BJ (cell line): ENCODE data around the gene FGFR4. TPM values are rescaled to one million over a fixed set of nuclear protein-coding genes. Genes with fewer than 3 reads are reported as not detected.

Experiments used
- CTCF ChIA-PET: fragments of 350-600 bp; formaldehyde crosslinking; extraction: SDS; loops from one replicate; lab custom pipeline; 2021; ENCODE audit warnings: antibody characterized with exemption, inconsistent platforms; lab: Yijun Ruan, JAX
- POLR2A ChIA-PET: fragments of 300-600 bp; sonication (Branson Sonifier 250); formaldehyde crosslinking; extraction: SDS; loops from one replicate; lab custom pipeline; 2021; ENCODE audit warnings: antibody characterized with exemption; lab: Charles Lee
- DNase-seq: peaks from one replicate; pipeline ENCODE4 v3.0.0-alpha.2; 2011; ENCODE audit warnings: low read depth
- H3K27me3 ChIP-seq: 2 replicates; pipeline ENCODE4 v1.6.0; 2011; ENCODE audit warnings: low read length; ENCODE audit not compliant: control insufficient read depth, insufficient read depth
- H3K36me3 ChIP-seq: 2 replicates; pipeline ENCODE4 v1.5.1; 2011; ENCODE audit warnings: low read length; ENCODE audit not compliant: control insufficient read depth, insufficient read depth
- H3K4me3 ChIP-seq: 2 replicates; pipeline ENCODE4 v1.5.1; 2011; ENCODE audit warnings: low read depth, mild to moderate bottlenecking, control low read depth, low read length
- CTCF ChIP-seq: IDR thresholded peaks from 2 replicates; pipeline ENCODE4 v1.5.1; 2011; ENCODE audit warnings: low read depth, mild to moderate bottlenecking, control low read depth, inconsistent platforms, low read length, moderate library complexity; ENCODE audit not compliant: insufficient read depth
- polyA plus RNA-seq: library from polyadenylated mRNA; depleted of rRNA; stranded (reverse); fragments of >200 nt; gene quantifications from 2 replicates; pipeline ENCODE4 v1.2.3, GENCODE V29; 2011

The FGFR4 gene
- polyA plus RNA-seq, 1 experiment: 0.12 TPM

GRCh38 chr5:177113566-177114424, 27.1 kb downstream of the FGFR4 start:
- Histone ChIP-seq H3K4me3 (no peak overlapping the region), H3K27me3 (no peaks in the 10 kb centered on the region), H3K36me3 (no peaks in the 10 kb centered on the region)
- no peak for DNase-seq
- POLR2A ChIA-PET: no interaction called here
- CTCF ChIA-PET: interaction anchor here (0.5 to 7.2 kb wide), 65 partner anchors 8 to 461 kb away, joined by 3 to 105 read pairs (median 4); partner anchors contain the start of genes FGFR4, NSD1, PRELID1 and RAB24
- peak; percentile 99 for TF ChIP-seq CTCF

GRCh38 chr5:177116631-177117373, 30.1 kb downstream of the FGFR4 start:
- H3K36me3 ChIP-seq: no peaks in the 10 kb centered on the region
- CTCF ChIA-PET: interaction anchor here (1.0 to 1.4 kb wide), 3 partner anchors 9 to 193 kb away, joined by 3 read pairs; no protein-coding TSS in a partner anchor
- no peaks in the 10 kb centered on the region for H3K27me3 ChIP-seq
- POLR2A ChIA-PET: no interaction called here
- DNase-seq: no peak
- TF ChIP-seq CTCF: no peak
- no peak overlapping the region for H3K4me3 ChIP-seq

- CTCF ChIA-PET: interaction anchor here (1.0 to 1.4 kb wide), 5 partner anchors 9 to 201 kb away, joined by 3 read pairs; no protein-coding TSS in a partner anchor
Measured at GRCh38 chr5:177117441-177118045, 30.8 kb downstream of the FGFR4 start.

GRCh38 chr5:177122566-177122965, 35.9 kb downstream of the FGFR4 start:
- ChIA-PET POLR2A (no interaction called here), CTCF (interaction anchor here (1.3 kb wide), 1 partner anchor 10 kb away, joined by 4 read pairs; no protein-coding TSS in a partner anchor)
- Histone ChIP-seq H3K36me3 (no peaks in the 10 kb centered on the region), H3K27me3 (no peaks in the 10 kb centered on the region), H3K4me3 (no peak overlapping the region)
- no peak for DNase-seq
- no peak for TF ChIP-seq CTCF

More at GRCh38 chr5:177117441-177118045, 30.8 kb downstream of the FGFR4 start:
- Histone ChIP-seq H3K36me3 (no peaks in the 10 kb centered on the region), H3K27me3 (no peaks in the 10 kb centered on the region), H3K4me3 (no peak overlapping the region)
- DNase-seq: no peak
- POLR2A ChIA-PET: no interaction called here
- no peak for TF ChIP-seq CTCF
